Lung (tissue), 12 donors: ENCODE results near the gene GPR25. TPM values are rescaled to one million over a fixed set of nuclear protein-coding genes. Genes with fewer than 3 reads are reported as not detected.

Experiments used
- ATAC-seq: fragments of 200-7000 bp; cut with Tn5 transposase; one replicate; pipeline ENCODE4 v1.9.1; 2020; ENCODE audit warnings: moderate number of reproducible peaks; ENCODE audit not compliant: insufficient read depth, low FRiP score
- DNase-seq, 3 donors: peaks; one replicate each; pipeline ENCODE4 v3.0.0-alpha.2; 2013 to 2017
- H3K27ac ChIP-seq, 2 donors: one replicate each; pipeline ENCODE4 v1.5.1; 2013; ENCODE audit warnings: mild to moderate bottlenecking in 2 of 2, moderate library complexity in 2 of 2, control low read depth in 1 of 2, inconsistent platforms in 1 of 2, low read depth in 1 of 2, low read length in 1 of 2
- H3K27me3 ChIP-seq, 3 donors: one replicate each; pipeline ENCODE4 v1.5.1; 2013; ENCODE audit warnings: low read length in 2 of 3; ENCODE audit not compliant: control insufficient read depth in 3 of 3, insufficient read depth in 3 of 3
- H3K36me3 ChIP-seq, 4 donors: one replicate each; pipeline ENCODE4 v1.5.1; 2013; ENCODE audit warnings: low read length in 4 of 4, mild to moderate bottlenecking in 1 of 4, moderate library complexity in 1 of 4; ENCODE audit not compliant: control insufficient read depth in 4 of 4, insufficient read depth in 4 of 4
- H3K4me1 ChIP-seq, 5 donors: one replicate each; pipeline ENCODE4 v1.5.1; 2013; ENCODE audit warnings: low read length in 5 of 5, mild to moderate bottlenecking in 2 of 5, moderate library complexity in 1 of 5; ENCODE audit not compliant: control insufficient read depth in 5 of 5, insufficient read depth in 5 of 5
- H3K4me3 ChIP-seq: one replicate; pipeline ENCODE4 v1.5.1; 2013; ENCODE audit warnings: mild to moderate bottlenecking, control low read depth, moderate library complexity
- H3K9ac ChIP-seq, 2 donors: one replicate each; pipeline ENCODE4 v1.5.1; 2013; ENCODE audit warnings: low read length in 2 of 2, control low read depth in 1 of 2; ENCODE audit not compliant: insufficient read depth in 1 of 2
- H3K9me3 ChIP-seq, 4 donors: one replicate each; pipeline ENCODE4 v1.5.1; 2013; ENCODE audit warnings: low read length in 3 of 4, mild to moderate bottlenecking in 1 of 4, moderate library complexity in 1 of 4; ENCODE audit not compliant: control insufficient read depth in 4 of 4, insufficient read depth in 3 of 4
- CTCF ChIP-seq: IDR thresholded peaks from 2 replicates; pipeline ENCODE4 v1.5.1; 2012; ENCODE audit warnings: mild to moderate bottlenecking; ENCODE audit errors: control extremely low read depth, extremely low read depth
- WGBS, 2 donors: extraction: QIAGEN DNeasy Blood & Tissue Kit; methylation state at CpG; one replicate each; pipeline ENCODE4 v1.1.7; 2013; 5-methylcytosine and 5-hydroxymethylcytosine counted together
- polyA plus RNA-seq, 2 donors: library from polyadenylated mRNA; stranded (reverse); fragments of 200-250 nt; gene quantifications; one replicate each; pipeline ENCODE4 v1.2.1, GENCODE V29; 2013
- total RNA-seq, 2 donors: library from RNA; depleted of rRNA in 1 of 2; stranded (reverse); fragments of >200 nt in 1 of 2; gene quantifications; one replicate each; pipeline ENCODE4 v1.2.1, GENCODE V29; 2014 to 2021
- donor health status: control.
- donor health status: control.
- donor health status: Bipolar disorder and iron deficiency.
- donor health status: healthy.
- donor health status: DM: yes; HTN: yes; CAD: no.

The GPR25 gene
- total and polyA plus RNA-seq, 4 donors: 0.16 to 1.0 (median 0.63) TPM

GRCh38 chr1:200899451-200899915 lies 26.7 kb downstream of the GPR25 start:
- WGBS, 2 donors: 82 to 91% methylated on average over 10 of the region's 10 CpGs
- DNase-seq (no peak), ATAC-seq (no peak)
- Histone ChIP-seq H3K4me3 (no peak overlapping the region), H3K9ac (no peak overlapping the region), H3K27me3 (no peaks in the 10 kb centered on the region), H3K4me1 (peaks cover 0 to 6% (median 0%) of the 10 kb centered on the region in 5 donors), H3K9me3 (no peaks in the 10 kb centered on the region), H3K36me3 (peaks cover 0 to 7% (median 1%) of the 10 kb centered on the region in 4 donors), H3K27ac (no peak overlapping the region)
- no peak for TF ChIP-seq CTCF

GRCh38 chr1:200899954-200900867 lies 27.4 kb downstream of the GPR25 start:
- Histone ChIP-seq H3K9me3 (no peaks in the 10 kb centered on the region), H3K27ac (no peak overlapping the region), H3K27me3 (no peaks in the 10 kb centered on the region), H3K9ac (no peak overlapping the region), H3K36me3 (peaks cover 0 to 7% (median 1%) of the 10 kb centered on the region in 4 donors), H3K4me1 (peaks cover 0 to 5% (median 0%) of the 10 kb centered on the region in 5 donors), H3K4me3 (no peak overlapping the region)
- ATAC-seq (no peak), DNase-seq (no peak)
- 93 to 95% methylated on average over 14 to 16 of the region's 16 CpGs for WGBS, 2 donors
- TF ChIP-seq CTCF: no peak

GRCh38 chr1:200900877-200901276 lies 28.1 kb downstream of the GPR25 start:
- Histone ChIP-seq H3K4me3 (no peak overlapping the region), H3K9ac (no peak overlapping the region), H3K9me3 (no peaks in the 10 kb centered on the region), H3K4me1 (peaks cover 0 to 5% (median 0%) of the 10 kb centered on the region in 5 donors), H3K27me3 (no peaks in the 10 kb centered on the region), H3K36me3 (peaks cover 0 to 7% (median 1%) of the 10 kb centered on the region in 4 donors), H3K27ac (no peak overlapping the region)
- no peak for DNase-seq
- no peak for TF ChIP-seq CTCF
- WGBS, 2 donors: 93 to 95% methylated on average over 17 of the region's 17 CpGs
- no peak for ATAC-seq
